ENCODE data around the gene SLC29A3. TPM values are rescaled to one million over a fixed set of nuclear protein-coding genes. Genes with fewer than 3 reads are reported as not detected.

The SLC29A3 gene
- total RNA-seq, 3 donors from 2014 or later: 5.6 to 12.0 (median 6.2) TPM

DNA sequence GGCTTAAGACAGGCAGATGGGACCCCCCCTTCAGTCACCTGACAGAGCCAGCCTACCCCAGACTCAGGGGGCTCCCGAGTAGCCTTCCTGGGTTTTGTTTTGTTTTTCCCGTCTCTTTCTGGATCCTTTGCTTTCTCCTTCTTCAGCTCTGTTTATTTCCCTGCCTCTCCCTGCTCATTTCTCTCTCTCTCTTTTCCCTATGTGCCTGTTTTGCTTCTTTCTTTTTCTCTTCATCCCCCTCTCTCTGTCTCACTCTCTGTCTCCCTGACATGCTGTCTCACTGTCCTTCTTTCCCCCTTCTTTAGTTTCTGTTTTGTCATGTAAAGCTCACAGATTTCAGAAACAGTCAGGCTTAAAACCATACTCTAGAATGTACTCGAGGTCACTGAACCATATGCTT lies 38.2 kb upstream of the SLC29A3 start:
- DNase-seq (ENCODE audit: low spot score in 2 of 2): no peak
- TF ChIP-seq POLR2AphosphoS5 (IDR thresholded peaks at IDR 0.05): no peak
- TF ChIP-seq, protein P1, sequence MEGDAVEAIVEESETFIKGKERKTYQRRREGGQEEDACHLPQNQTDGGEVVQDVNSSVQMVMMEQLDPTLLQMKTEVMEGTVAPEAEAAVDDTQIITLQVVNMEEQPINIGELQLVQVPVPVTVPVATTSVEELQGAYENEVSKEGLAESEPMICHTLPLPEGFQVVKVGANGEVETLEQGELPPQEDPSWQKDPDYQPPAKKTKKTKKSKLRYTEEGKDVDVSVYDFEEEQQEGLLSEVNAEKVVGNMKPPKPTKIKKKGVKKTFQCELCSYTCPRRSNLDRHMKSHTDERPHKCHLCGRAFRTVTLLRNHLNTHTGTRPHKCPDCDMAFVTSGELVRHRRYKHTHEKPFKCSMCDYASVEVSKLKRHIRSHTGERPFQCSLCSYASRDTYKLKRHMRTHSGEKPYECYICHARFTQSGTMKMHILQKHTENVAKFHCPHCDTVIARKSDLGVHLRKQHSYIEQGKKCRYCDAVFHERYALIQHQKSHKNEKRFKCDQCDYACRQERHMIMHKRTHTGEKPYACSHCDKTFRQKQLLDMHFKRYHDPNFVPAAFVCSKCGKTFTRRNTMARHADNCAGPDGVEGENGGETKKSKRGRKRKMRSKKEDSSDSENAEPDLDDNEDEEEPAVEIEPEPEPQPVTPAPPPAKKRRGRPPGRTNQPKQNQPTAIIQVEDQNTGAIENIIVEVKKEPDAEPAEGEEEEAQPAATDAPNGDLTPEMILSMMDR (IDR thresholded peaks at IDR 0.05): no peak
- no peak for TF ChIP-seq POLR2A (IDR thresholded peaks at IDR 0.05)
- H3K36me3 ChIP-seq: no peaks in the 10 kb centered on the region
- no peaks in the 10 kb centered on the region for H3K9me3 ChIP-seq
- H3K27me3 ChIP-seq: no peaks in the 10 kb centered on the region
- intact Hi-C loops (cut with DNase I; ENCODE audit: low total_unique reads): no loop called here
- H3K4me3 ChIP-seq: no peak overlapping the region
- no peak overlapping the region for H3K27ac ChIP-seq
- H3K4me1 ChIP-seq: no peaks in the 10 kb centered on the region

DNA sequence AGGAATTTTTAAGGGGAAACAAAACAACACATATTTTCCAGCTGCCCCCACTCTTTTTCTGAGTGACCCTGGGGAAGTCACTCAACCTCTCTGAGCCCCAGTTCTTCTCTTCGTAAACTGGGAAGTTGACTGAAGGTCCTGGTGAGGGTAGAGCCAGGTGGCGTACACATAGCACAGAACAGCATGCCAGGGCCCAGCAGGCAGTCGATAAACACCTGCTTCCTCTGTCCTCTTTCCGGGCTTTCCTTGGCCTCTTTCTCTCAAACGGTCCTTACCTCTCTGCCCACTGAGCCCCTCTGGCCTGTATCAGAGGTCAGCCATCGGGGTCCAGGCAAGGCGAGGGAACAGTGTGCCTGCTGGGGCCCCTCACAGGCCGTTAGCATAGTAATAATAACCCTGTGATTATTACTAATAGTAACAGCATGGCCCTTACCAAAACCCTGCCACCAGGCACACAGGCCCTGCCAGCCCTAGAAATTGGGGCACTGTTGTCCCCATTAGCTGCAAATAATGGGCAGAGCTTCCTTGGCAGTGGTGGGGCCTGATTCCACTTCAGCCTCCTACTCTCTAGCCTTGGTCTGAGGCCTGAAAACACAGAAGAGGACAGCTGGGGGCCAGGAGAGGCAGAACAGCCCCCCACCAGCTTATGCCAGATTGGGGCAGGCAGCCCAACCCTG lies 37.3 kb upstream of the SLC29A3 start:
- H3K4me3 ChIP-seq: no peak overlapping the region
- DNase-seq (ENCODE audit: low spot score in 2 of 2): no peak
- H3K36me3 ChIP-seq: no peaks in the 10 kb centered on the region
- intact Hi-C loops (cut with DNase I; ENCODE audit: low total_unique reads): no loop called here
- H3K4me1 ChIP-seq: no peaks in the 10 kb centered on the region
- H3K27ac ChIP-seq: no peak overlapping the region
- no peak for TF ChIP-seq POLR2A (IDR thresholded peaks at IDR 0.05)
- TF ChIP-seq, protein P1 (IDR thresholded peaks at IDR 0.05): no peak
- no peak for TF ChIP-seq POLR2AphosphoS5 (IDR thresholded peaks at IDR 0.05)
- H3K27me3 ChIP-seq: no peaks in the 10 kb centered on the region
- no peaks in the 10 kb centered on the region for H3K9me3 ChIP-seq

DNA sequence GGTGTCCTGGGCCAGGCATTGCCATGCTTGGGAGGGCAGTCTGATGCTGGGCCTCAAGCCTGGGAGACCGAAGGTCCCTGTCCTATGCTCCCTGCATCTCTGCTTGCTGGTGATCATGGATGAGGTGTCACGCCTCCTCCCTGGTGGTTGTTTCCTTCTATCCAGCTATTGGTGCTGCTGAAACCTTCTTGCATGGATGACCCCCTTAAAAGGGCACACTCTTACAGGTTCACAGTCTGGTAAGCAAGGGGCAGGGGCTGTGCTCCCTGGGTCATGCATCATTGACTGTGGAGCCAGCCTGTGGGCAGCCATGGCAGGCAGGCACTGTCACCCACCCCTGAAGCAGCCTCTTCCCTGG lies 36.8 kb upstream of the SLC29A3 start:
- DNase-seq (ENCODE audit: low spot score in 2 of 2): no peak
- no peak for TF ChIP-seq POLR2AphosphoS5 (IDR thresholded peaks at IDR 0.05)
- TF ChIP-seq POLR2A (IDR thresholded peaks at IDR 0.05): no peak
- TF ChIP-seq, protein P1 (IDR thresholded peaks at IDR 0.05): no peak
- Histone ChIP-seq H3K36me3 (no peaks in the 10 kb centered on the region), H3K27me3 (no peaks in the 10 kb centered on the region), H3K9me3 (no peaks in the 10 kb centered on the region), H3K4me3 (no peak overlapping the region), H3K27ac (no peak overlapping the region), H3K4me1 (no peaks in the 10 kb centered on the region)
- intact Hi-C loops (cut with DNase I; ENCODE audit: low total_unique reads): no loop called here

DNA sequence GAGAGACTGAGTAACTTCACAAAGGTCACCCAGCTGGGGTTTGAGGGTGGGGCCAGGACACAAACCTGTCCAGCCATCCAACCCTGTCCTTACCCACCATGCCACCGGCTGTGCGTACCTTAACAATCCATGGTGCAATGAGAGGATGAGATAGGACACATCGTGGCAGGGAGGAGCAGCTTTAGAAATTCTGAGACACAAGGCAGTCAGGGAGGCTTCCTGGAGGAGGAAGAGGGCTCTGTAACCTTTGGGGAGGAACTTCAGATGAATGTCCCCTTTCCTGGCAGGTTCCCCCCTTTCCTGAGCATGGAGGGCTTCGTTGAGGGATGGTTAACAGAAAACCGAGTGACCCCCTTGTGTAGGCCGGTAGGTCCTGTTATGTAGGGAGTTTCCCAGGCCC lies 35.6 kb upstream of the SLC29A3 start:
- H3K9me3 ChIP-seq: no peaks in the 10 kb centered on the region
- no peak for TF ChIP-seq POLR2AphosphoS5 (IDR thresholded peaks at IDR 0.05)
- TF ChIP-seq, protein P1 (IDR thresholded peaks at IDR 0.05): no peak
- no peak for TF ChIP-seq POLR2A (IDR thresholded peaks at IDR 0.05)
- DNase-seq (ENCODE audit: low spot score in 2 of 2): no peak
- H3K4me3 ChIP-seq: no peak overlapping the region
- H3K36me3 ChIP-seq: no peaks in the 10 kb centered on the region
- H3K4me1 ChIP-seq: no peaks in the 10 kb centered on the region
- intact Hi-C loops (cut with DNase I; ENCODE audit: low total_unique reads): no loop called here
- H3K27me3 ChIP-seq: no peaks in the 10 kb centered on the region
- no peak overlapping the region for H3K27ac ChIP-seq

DNA sequence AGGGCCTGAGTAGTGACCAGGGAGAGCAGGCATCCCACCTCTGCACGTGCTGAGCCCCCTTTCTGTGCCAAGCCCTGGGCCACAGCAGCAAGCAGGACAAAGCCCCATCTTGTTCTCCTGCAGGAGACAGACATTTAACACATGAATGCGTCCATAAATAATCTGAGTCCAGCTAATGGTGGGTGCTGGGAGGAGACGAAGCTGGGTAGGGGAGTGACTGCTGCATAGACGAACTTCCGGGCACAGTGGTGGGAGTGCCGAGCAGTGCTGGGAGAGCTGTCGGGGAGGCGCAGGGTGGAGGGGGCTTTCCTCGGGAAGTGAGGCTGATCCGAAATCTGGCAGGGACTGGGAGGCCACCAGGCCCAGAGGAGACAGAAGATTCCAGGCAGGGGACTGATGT lies 35.2 kb upstream of the SLC29A3 start:
- Histone ChIP-seq H3K27ac (no peak overlapping the region), H3K36me3 (no peaks in the 10 kb centered on the region), H3K4me3 (no peak overlapping the region), H3K9me3 (no peaks in the 10 kb centered on the region), H3K27me3 (no peaks in the 10 kb centered on the region), H3K4me1 (no peaks in the 10 kb centered on the region)
- TF ChIP-seq POLR2A (IDR thresholded peaks at IDR 0.05) (no peak), POLR2AphosphoS5 (IDR thresholded peaks at IDR 0.05) (no peak)
- TF ChIP-seq, protein P1 (IDR thresholded peaks at IDR 0.05): no peak
- no peak for DNase-seq (ENCODE audit: low spot score in 2 of 2)
- intact Hi-C loops (cut with DNase I; ENCODE audit: low total_unique reads): no loop called here

Data from breast epithelium (tissue), 4 donors.